GM21529 (cell line): ENCODE measurements around the gene ARVCF.

Experiments
- ATAC-seq: cut with Tn5 transposase; IDR thresholded peaks from one replicate; pipeline ENCODE4 v1.9.1; 2021; ENCODE audit not compliant: unreplicated experiment

Gene ARVCF

DNA sequence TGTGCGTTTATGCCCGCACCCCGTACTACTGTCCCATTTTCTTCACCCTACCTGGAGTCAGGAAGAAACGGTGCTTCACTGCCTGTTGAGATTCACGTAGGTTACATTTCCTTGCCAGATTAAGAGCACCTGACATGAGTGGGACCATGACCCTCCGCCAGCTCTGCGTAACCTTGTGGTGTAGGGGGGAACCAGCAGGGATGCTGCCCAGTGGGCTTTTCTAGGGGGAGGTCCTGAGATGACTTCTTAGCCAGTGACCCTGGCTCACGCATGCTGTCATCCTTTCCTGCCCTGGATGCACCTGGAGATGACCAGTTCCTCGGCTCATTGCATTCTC lies 967 bp upstream of the ARVCF start:
- no peak for ATAC-seq

DNA sequence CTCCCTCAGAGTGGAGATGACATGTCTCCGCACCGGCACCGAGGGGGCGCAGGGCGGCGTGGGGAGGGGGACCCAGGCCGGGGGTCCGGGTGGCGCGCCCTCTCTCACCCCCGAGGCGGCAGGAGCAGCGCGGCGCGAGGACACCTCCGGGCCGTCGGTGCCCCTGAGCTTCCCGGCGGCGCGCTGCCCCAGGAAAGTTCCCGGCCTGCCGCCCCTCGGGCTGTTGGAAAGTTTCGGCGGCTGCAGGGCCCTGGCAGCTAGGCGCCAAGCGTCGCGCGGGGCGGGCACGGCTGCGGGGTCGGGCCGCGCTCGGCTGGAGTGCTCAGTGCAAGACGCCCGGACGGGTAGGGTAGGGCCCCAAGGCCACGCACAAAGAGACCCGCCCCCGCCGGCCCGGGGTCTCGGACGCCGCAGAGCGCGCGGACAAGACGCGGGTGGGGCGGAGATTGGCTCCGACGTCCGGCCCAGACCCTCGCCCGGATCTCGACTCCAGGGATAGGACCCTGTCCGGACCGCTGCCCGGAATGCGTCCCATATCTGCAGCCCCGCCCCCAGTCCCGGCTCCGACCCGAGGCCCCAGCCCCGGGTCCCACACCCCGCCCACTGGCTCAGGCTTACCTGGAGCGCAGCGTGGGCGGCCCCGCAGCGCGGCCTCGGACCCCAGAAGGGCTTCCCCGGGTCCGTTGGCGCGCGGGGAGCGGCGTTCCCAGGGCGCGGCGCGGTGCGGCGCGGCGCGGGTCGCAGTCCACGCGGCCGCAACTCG lies 471 bp downstream of the ARVCF start:
- ATAC-seq: no peak

DNA sequence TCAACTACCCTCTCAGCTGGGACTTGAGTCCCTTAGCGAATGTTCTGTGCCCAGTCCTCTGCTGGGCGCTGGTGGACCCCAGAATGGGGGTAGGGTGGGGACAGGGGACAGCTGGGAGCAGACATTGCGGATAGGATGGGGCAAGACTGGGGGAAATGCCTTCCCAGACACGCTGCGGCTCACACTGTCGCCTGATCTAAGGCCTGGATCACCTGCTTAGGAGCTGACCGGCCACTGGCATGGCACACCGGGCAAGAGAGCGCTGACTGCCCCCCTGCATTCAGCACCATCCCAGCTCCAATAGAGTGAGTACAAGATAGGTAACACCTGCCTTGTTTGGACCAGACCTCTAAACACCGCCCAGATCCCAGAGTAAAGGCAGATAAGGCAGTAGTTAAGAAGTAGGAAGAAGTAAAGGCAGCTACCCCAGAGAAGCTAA lies 1.4 kb downstream of the ARVCF start:
- ATAC-seq: no peak

DNA sequence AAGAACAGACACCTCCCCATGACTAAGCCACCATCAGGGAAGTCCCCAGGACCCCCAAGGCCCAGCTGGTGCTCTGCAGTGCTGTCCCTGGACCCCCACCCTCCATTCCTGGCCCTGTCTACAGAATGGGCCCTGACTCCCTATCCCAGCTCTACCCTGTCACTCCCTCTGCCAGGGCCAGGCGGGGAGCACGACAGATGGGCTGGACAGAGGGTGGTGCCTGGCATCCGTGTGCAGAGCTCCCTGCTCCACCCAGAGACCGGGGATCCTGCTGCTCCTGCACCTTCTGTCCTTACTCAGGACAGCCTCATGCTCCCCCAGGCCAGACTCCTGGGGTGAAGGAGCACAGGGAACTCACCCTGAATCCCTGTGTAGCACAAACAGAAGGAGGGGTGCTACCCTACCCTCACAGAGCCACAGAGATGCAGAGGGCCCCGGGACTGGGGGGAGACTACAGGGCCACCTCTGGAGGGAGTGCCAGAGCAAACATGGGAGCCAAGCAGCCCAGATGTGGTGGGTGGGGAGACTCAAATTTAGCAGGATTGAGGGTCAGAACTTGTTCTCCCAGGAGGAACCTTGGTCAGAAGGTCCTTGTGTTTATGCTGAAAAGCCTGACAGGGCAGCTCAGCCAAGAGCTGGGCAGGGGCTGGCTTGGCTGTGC lies 2.0 kb downstream of the ARVCF start:
- no peak for ATAC-seq

DNA sequence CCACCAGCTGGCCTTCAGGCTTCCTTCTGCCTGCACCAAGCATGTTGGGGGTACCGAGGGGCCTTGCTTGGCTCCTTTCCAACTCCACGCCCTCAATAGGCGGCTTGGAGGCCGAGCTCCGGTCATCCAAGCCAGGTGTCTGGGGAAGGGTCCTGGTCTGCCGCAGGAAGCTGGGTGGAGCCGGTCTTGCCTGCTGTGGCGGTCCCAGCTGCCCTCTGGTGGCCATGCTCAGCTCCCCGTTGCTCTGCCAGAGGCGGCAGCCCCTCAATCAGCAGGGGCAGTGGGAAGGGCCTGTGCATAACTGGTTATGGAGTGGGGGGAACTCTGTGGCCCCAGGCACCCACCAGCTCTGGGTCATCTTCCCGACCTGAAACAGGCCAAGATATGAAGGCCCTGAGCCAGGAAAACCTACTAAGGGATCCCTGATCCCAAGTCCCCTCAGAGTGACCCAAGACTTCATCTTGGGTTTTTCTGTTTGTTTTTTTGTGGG lies 3.2 kb downstream of the ARVCF start:
- ATAC-seq: no peak

DNA sequence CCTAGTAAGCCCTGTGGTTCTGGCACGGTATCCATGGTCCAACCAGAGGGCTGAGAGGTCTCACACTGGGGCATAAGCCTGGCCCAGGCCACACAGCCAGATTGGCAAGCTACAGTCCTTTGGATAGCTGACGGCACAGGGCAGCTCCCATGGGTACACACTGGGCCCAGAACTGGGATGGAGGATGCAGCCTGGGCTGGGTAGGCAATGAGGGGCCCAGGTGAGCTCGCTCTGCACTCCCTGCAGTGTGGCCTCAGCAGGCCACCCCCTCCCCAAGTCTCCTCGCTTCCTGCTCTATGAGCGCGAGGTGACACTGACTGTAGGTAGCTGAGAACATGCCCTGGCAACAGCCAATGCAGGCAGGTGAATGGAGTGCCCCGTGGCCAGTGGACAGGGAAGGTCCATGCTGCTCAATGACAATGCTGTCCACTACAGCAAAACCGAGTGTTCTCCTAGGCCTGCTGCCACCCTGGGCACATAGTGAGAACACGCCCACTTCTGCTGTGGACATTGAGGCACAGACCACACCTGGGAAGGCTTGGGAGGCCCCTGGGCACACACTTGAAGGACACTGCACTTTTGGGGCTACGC lies 3.8 kb downstream of the ARVCF start:
- ATAC-seq: no peak

DNA sequence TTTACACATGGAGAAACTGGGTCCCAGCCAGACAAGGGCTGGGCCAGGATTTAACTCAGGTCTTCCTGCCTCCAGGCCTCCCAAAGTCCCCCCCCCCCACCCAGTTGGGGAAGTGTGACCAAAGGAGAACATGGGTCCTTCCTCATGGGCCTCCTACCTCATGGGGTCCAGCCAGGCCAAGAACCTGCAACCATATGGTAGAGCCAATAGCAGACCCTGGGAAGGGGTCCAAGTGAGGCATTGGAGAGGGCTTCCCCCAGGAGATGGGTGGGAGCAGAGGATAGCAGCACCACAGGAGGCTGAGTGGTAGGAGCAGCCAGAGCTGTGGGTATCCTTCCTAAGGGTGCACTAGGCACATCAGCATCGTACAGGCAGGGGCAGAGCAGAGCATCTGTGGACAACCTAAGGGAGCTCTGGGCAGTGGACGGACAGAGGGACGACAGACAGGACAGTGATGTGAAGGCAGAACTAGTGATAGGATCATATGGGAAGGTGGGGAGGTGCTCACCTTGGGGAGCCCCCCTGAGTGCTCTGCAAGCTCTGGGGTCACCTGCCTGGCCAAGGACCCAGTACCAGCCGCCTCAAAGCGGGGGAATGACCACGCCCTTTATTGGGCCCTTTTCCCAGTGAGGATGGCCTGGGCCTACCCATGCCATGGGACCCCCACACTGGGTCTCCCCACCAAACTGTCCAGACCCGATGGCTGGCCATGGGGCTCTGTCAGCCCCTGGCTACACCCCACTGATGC lies 4.5 kb downstream of the ARVCF start:
- ATAC-seq: no peak

DNA sequence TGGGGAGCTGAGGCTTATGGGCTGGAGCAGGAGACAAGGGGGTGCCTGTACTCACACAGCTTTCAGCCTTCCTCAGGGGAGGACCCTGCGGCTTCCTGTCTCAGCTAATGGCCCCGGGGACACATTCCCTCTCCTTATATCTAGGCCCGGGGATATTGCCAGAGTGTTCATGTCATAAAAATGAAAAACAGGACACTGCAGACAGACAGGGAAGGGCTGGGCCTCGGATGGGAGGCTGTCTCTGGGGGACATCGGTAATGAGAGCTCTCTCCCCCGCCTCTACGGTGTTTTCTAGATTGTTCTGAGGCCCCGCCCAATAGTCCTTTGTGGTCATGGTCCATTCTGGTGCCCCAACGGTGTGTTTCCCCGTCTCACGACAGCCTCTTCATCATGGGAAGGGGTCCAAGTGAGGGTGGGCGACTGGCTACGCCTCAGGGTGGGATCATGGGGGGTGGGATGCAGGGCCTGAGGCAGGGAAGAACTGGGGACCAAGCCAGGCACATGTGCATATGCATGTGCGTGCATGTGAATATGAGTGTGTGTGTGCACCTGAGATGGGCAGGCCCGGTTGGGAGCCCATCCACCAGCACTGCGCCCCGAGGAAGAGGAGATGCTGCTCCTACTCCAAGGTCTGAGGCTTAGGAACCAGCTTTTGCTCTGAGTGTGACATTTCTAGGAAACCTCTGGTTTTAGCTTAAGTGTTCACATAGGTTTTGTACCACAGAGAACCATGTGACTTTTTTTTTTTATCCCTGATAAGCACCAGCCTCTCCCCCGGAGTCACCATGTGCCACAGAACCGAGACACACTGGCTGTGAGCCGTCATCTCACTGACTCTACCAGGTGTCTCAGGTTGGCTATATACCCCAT lies 5.3 kb downstream of the ARVCF start:
- no peak for ATAC-seq

DNA sequence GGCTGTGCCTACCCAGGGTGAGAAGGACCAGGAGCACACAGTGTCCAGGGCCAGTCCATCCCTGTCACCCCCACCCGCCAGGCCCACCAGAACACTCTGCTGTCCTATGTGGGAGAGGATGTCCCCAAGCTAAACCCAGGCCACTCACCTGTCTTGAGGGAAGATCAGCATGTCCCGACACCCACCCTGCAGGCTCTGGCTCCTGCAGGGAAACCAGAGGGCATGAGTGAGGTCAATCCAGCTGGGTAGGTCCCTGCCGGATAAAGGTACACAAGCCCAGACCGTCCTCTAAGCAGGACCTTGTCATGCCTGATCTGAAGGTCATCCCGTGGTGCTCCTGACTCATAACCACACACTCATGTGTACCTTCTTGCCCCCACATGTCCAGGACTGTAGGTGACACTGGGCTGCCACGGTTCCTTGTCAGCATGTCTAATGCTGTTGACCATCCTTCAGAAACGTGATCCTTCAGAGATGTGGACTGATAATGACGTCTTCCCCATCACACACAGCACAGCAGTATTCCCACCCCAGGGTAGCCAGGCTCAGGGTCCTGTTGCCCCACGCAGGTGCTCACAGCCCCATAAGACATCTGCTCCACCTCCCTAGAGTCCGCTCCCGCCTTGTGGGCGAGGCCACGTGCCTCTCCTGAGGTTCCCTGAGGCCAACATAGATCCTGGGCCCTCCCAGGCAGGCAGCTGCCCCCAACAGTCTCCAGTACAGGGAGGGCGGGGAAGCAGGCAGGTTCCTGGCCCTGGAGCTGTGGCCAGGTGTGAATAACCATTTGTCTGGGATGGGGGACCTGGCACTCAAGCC lies 6.1 kb downstream of the ARVCF start:
- ATAC-seq: no peak

DNA sequence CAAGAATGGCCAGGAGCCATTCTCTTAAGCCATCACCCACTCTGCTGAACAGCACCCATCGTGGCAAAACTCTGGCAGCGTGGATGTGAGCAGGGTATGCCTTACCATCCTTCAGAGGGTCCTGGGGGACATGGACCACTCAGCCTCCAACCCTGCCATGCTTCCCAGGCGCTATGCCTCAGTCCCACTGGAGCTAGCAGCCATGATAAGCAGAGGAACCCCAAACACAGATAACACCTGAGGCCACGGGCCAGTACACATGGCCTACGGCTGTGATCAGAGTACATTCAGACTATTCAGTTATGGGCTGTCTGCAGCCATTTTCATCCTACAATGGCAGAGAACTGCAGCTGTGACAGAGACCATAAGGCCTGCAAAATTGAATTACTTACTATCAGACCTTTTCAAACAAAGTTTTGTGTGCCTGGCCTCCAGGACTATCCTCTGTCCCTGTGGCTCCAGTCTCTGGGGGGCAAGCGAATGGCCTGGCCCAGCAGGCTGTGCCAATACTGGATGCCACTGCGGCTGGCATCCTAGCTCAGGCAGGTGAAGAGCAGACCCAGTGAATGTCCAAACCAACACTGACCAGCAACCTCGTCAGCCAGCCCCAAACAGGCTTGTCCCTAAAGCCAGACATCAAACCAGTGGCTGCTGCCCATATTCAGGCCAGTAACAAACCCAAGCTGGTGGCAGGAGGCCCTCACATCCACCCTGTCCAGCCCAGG lies 6.9 kb downstream of the ARVCF start:
- no peak for ATAC-seq

DNA sequence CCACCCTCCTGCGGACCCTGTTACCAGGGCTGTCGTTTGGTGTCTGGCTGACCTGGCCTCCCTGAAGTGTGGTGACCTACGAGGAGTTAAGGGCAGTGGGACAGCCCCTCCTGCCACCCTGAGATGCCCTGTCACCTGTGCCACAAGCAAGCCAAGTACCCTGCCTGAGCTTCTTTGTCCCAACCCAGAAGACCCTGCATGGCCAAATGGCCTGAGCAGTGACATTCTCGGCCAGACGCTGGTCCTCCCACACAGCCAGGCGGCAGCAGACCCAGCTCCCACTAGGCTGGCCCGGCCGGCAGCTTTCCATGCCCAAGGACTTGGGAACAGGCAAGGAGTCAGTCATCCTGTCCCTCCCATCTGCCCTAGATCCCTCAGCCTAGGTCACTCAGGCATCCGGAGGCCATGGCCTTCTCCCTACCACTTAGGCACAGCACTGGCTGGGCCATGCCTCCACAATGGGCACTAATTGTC lies 7.6 kb downstream of the ARVCF start:
- ATAC-seq: no peak

DNA sequence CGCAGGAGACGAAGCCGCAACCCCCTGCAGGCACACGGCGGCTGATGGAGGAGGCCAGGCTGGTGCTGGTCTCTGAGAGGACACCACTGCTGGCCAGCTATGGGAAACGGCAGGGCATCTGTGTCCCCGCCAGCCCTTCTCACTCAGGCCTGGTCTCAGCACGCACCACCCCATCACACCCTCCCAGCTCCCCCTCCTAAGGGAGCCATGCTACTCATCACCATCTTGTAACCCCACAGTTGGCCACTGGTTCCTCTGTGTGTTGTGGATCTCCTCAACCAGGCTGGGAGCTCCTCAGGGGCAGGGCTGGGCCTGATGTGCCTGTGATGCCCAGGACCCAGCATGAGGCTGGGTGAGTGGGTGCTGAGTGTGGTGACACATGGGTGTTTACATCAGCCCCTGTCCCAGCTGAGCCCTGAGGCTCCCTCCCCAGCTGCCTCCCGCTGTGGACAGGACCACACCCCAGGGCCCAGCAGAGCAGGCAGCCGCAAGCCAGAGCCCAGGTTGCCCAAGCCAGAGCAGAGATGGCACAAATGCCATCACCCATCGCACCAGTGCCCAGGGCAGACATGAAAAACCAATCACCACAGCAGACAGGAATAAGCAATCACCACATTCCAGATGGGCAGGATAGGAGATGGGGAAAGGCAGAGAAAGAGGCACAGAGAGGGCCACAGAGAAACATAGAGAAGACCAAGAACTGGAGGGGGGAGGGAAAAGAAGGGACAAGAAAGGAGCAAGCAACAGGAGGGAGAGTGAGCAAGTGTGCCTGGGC lies 8.2 kb downstream of the ARVCF start:
- no peak for ATAC-seq

DNA sequence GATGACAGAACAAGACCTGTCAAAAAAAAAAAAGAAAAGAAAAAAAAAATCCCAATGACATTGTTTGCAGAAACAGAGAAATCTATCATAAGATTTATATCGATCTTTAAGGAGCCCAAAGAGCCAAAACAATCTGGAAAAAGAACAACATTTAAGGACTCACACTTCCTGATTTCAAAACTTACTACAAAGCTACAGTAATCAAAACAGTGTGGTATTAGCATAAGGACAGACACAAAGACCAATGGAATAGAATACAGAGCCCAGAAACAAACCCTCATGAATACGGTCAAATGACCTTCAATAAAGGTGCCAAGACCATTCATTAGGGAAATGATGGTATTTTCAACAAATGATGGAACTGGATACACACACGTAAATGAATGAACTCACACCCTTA lies 12.2 kb downstream of the ARVCF start:
- ATAC-seq: no peak

DNA sequence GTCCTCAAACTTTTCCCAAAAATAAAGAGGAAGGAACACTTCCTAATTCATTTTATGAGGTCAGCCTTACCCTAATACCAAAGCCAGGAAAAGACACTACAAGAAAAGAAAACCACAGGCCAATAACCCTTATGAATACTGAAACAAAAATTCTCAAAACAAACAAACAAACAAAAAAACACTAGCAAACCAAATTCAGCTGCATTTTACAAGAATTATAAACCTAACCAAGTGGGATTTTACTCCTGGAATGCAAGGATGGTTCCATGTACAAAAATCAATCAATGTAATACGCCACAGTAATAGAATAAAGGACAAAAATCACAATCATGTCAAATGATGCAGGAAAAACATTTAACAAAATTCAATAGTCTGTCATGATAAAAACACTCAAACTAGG lies 13.3 kb downstream of the ARVCF start:
- ATAC-seq: no peak

DNA sequence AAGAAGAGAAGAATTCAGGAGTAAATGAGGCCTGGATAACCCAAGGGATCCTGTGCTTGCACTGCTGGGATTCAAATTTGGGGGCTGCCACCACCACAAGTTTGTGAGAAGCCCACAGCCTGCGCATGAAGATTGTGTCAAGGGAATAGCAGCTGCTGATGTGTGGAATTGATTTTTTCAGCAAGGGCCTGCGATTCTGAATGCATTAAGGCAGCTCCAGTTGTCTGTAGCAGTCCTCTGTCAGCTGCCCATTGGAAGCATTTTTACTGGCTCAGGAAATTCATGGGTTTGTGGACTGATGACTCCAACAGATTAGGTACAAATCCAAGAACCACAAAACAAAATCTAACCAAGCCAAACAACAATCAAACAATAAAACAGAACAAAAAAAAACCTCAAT lies 14.0 kb downstream of the ARVCF start:
- no peak for ATAC-seq

DNA sequence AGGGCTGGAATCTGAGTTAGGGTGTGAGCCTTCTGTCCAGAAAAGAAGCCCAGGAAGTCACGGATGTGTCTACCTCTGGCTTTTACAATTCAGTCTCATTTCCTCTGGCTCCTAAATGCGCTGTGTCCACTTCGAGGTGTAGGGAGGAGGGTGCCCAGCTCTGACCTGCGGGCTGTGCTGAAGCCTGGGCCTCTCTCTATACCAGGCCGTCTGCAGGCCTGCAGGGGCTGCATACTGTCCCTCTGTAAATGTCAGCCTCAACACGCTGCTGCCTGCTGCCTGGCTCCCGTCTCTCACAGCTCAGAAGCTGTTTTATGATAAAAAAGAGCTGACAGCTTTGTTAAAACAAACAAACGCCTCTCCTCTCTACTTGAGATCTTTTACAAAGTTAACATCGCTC lies 14.5 kb downstream of the ARVCF start:
- no peak for ATAC-seq

DNA sequence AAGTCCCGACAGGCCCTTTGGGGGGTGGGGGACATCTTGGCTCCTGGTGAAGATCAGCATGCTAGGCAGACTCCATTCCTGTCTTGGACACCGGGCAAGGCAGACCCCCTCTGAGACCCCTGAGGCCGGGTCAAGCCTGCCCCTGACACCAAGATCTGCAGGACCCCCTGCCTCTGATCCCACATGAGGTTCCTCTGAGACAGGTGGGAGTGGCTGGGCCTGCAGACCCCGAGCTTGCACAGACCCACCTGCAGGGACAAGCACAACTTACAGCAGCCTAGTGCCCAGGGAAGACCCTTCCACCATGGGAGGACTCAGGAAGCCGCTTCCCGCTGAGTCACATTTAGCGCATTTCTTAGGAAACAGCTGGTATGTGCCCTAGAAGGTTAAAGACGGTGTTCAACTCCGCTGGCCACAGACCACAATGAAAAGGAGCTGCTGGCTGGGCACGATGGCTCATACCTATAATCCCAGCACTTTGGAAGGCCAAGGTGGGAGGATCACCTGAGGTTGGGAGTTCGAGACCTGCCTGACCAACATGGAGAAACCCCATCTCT lies 15.5 kb downstream of the ARVCF start:
- no peak for ATAC-seq
